H1 (cell line): ENCODE measurements around the gene ANKH. TPM values are rescaled to one million over a fixed set of nuclear protein-coding genes. Genes with fewer than 3 reads are reported as not detected.

Source experiments
- CTCF ChIA-PET: fragments of 300-600 bp; sonication (Branson Sonifier 250); formaldehyde crosslinking; loops from one replicate; lab custom pipeline; 2021; ENCODE audit not compliant: partially characterized antibody; lab: Charles Lee
- POLR2A ChIA-PET: fragments of 300-600 bp; sonication (Branson Sonifier 250); formaldehyde crosslinking; loops from one replicate; lab custom pipeline; 2021; ENCODE audit warnings: inconsistent platforms; ENCODE audit not compliant: partially characterized antibody; lab: Charles Lee
- DNase-seq, 2 experiments: peaks; one replicate each; pipeline versions ENCODE4 v3.0.0 to v3.0.0-alpha.2; 2010 to 2022; ENCODE audit warnings: low spot score in 2 of 2, low read depth in 1 of 2, mixed read lengths in 1 of 2
- FAIRE-seq: peaks from 2 replicates; lab custom pipeline; 2011; peaks lifted over from hg19 to GRCh38; lab: Jason Lieb, UNC
- H2AFZ ChIP-seq: 2 replicates; pipeline ENCODE4 v1.8.1; 2012; ENCODE audit warnings: low read length, inconsistent platforms
- H2AK5ac ChIP-seq: 2 replicates; pipeline ENCODE4 v1.6.1; 2013; ENCODE audit warnings: low read depth, low read length
- H2BK120ac ChIP-seq: replicated peaks from 2 replicates; pipeline ENCODE3; 2013; ENCODE audit warnings: low read depth, low read length, inconsistent platforms
- H2BK12ac ChIP-seq: 2 replicates; pipeline ENCODE4 v1.6.1; 2013; ENCODE audit warnings: low read depth, low read length
- H2BK15ac ChIP-seq: 2 replicates; pipeline ENCODE4 v1.6.1; 2013; ENCODE audit warnings: low read length
- H2BK20ac ChIP-seq: 2 replicates; pipeline ENCODE4 v1.6.1; 2013; ENCODE audit warnings: low read length
- H2BK5ac ChIP-seq: 2 replicates; pipeline ENCODE4 v1.6.1; 2013; ENCODE audit warnings: low read depth, low read length
- H3K14ac ChIP-seq: 2 replicates; pipeline ENCODE4 v1.6.1; 2013; ENCODE audit warnings: inconsistent platforms; ENCODE audit not compliant: insufficient read length
- H3K18ac ChIP-seq: 2 replicates; pipeline ENCODE4 v1.6.1; 2013; ENCODE audit warnings: low read length; ENCODE audit errors: extremely low read depth
- H3K23ac ChIP-seq: 2 replicates; pipeline ENCODE4 v1.6.1; 2013; ENCODE audit warnings: inconsistent platforms; ENCODE audit not compliant: insufficient read length
- H3K23me2 ChIP-seq: 2 replicates; pipeline ENCODE4 v1.6.1; 2013; ENCODE audit warnings: low read depth, low read length
- H3K27ac ChIP-seq: 2 replicates; pipeline ENCODE4 v1.6.1; 2011; ENCODE audit warnings: low read depth, low read length, inconsistent platforms
- H3K27me3 ChIP-seq, 4 experiments: replicated peaks in 1 of 4; 1 replicate in 1 of 4; 2 replicates in 3 of 4; pipeline versions ENCODE4 v1.6.1 to v1.8.1; 2011 to 2013; ENCODE audit warnings: low read length in 3 of 4, mild to moderate bottlenecking in 3 of 4, inconsistent platforms in 2 of 4, mixed read lengths in 2 of 4, moderate library complexity in 1 of 4; ENCODE audit not compliant: control insufficient read depth in 3 of 4, insufficient read depth in 3 of 4; ENCODE audit errors: extremely low read depth in 1 of 4
- H3K36me3 ChIP-seq, 4 experiments: 2 replicates each; pipeline versions ENCODE4 v1.6.1 to v1.8.1; 2011 to 2013; ENCODE audit warnings: mild to moderate bottlenecking in 4 of 4, low read length in 3 of 4, moderate library complexity in 2 of 4, control low read depth in 1 of 4, inconsistent platforms in 1 of 4; ENCODE audit not compliant: insufficient read depth in 4 of 4, control insufficient read depth in 2 of 4
- H3K4ac ChIP-seq: replicated peaks from 2 replicates; pipeline ENCODE3; 2013; ENCODE audit warnings: low read length, low read depth, mixed read lengths, inconsistent platforms; ENCODE audit not compliant: insufficient read length
- H3K4me1 ChIP-seq, 4 experiments: replicated peaks in 1 of 4; 1 replicate in 1 of 4; 2 replicates in 3 of 4; pipeline versions ENCODE4 v1.6.1 to v1.8.1; 2011 to 2013; ENCODE audit warnings: low read length in 3 of 4, inconsistent platforms in 2 of 4, mixed read lengths in 1 of 4; ENCODE audit not compliant: insufficient read depth in 4 of 4, control insufficient read depth in 3 of 4
- H3K4me2 ChIP-seq, 2 experiments: 2 replicates each; pipeline versions ENCODE4 v1.6.1 to v1.8.1; 2011 to 2013; ENCODE audit warnings: low read depth in 2 of 2, low read length in 2 of 2, control low read depth in 1 of 2, inconsistent platforms in 1 of 2, mild to moderate bottlenecking in 1 of 2; ENCODE audit not compliant: insufficient read depth in 1 of 2
- H3K4me3 ChIP-seq, 4 experiments: fragments of 200-600, 300-600 bp in 1 of 4; sonication (generic), shearing (Covaris generic), sonication (Bioruptor Twin) in 1 of 4; 2 replicates each; pipeline versions ENCODE4 v1.5.1 to v1.8.1; 2011 to 2016; ENCODE audit warnings: low read length in 4 of 4, low read depth in 3 of 4, control low read depth in 2 of 4, inconsistent platforms in 2 of 4, mild to moderate bottlenecking in 2 of 4, mixed read lengths in 1 of 4, moderate library complexity in 1 of 4; ENCODE audit not compliant: insufficient read depth in 2 of 4; ENCODE audit errors: extremely low read depth in 1 of 4
- H3K56ac ChIP-seq: replicated peaks from 2 replicates; pipeline ENCODE3; 2013; ENCODE audit warnings: low read depth, mild to moderate bottlenecking, mixed read lengths, low read length, inconsistent platforms; ENCODE audit not compliant: insufficient read length
- H3K79me1 ChIP-seq: 2 replicates; pipeline ENCODE4 v1.6.1; 2013; ENCODE audit warnings: low read depth, low read length, control low read depth
- H3K79me2 ChIP-seq, 2 experiments: 2 replicates each; pipeline versions ENCODE4 v1.6.1 to v1.8.1; 2012 to 2013; ENCODE audit warnings: low read length in 2 of 2, mild to moderate bottlenecking in 2 of 2, inconsistent platforms in 1 of 2; ENCODE audit not compliant: insufficient read depth in 2 of 2, control insufficient read depth in 1 of 2
- H3K9ac ChIP-seq, 4 experiments: replicated peaks in 1 of 4; 1 replicate in 1 of 4; 2 replicates in 3 of 4; pipeline versions ENCODE4 v1.6.1 to v1.8.1; 2011 to 2013; ENCODE audit warnings: low read depth in 3 of 4, low read length in 3 of 4, control low read depth in 2 of 4, mild to moderate bottlenecking in 2 of 4, moderate library complexity in 2 of 4, inconsistent platforms in 1 of 4; ENCODE audit errors: extremely low read depth in 1 of 4
- H3K9me3 ChIP-seq, 2 experiments: 2 replicates each; pipeline versions ENCODE4 v1.6.1 to v1.8.1; 2012 to 2013; ENCODE audit warnings: mild to moderate bottlenecking in 2 of 2, moderate library complexity in 2 of 2, control low read depth in 1 of 2, inconsistent platforms in 1 of 2, low read depth in 1 of 2, low read length in 1 of 2, mixed read lengths in 1 of 2; ENCODE audit not compliant: insufficient read depth in 2 of 2
- H4K20me1 ChIP-seq, 2 experiments: replicated peaks in 1 of 2; 2 replicates each; pipeline versions ENCODE3 to v1.8.1; 2011 to 2013; ENCODE audit warnings: inconsistent platforms in 2 of 2, low read length in 2 of 2, mild to moderate bottlenecking in 1 of 2; ENCODE audit not compliant: insufficient read depth in 2 of 2, control insufficient read depth in 1 of 2
- H4K5ac ChIP-seq: 2 replicates; pipeline ENCODE4 v1.6.1; 2013; ENCODE audit warnings: low read length, low read depth, mixed read lengths, inconsistent platforms; ENCODE audit not compliant: insufficient read length
- H4K8ac ChIP-seq: 2 replicates; pipeline ENCODE4 v1.8.0; 2013; ENCODE audit warnings: mild to moderate bottlenecking, moderate library complexity, low read length, inconsistent platforms; ENCODE audit not compliant: insufficient read depth; ENCODE audit errors: extremely low read depth
- H4K91ac ChIP-seq: replicated peaks from 2 replicates; pipeline ENCODE3; 2013; ENCODE audit warnings: low read length, mixed read lengths, inconsistent platforms; ENCODE audit not compliant: insufficient read length
- ATF3 ChIP-seq: IDR thresholded peaks from 2 replicates; pipeline ENCODE4 v1.6.1; 2011; ENCODE audit warnings: low read depth, mild to moderate bottlenecking, low read length; ENCODE audit not compliant: insufficient read depth
- CBX5 ChIP-seq: fragments of 300-800, 300-1000 bp; sonication (generic); IDR thresholded peaks from 2 replicates; pipeline ENCODE4 v1.7.1; 2016; ENCODE audit warnings: antibody characterized with exemption, low read length, low read depth
- NANOG ChIP-seq: IDR thresholded peaks from 2 replicates; pipeline ENCODE4 v1.6.1; 2011; ENCODE audit warnings: low read length, low read depth, mild to moderate bottlenecking, inconsistent platforms; ENCODE audit not compliant: insufficient read depth, poor library complexity, severe bottlenecking
- RFX5 ChIP-seq: IDR thresholded peaks from 2 replicates; pipeline ENCODE4 v1.6.1; 2011; ENCODE audit warnings: low read depth, low read length, improper control_type of control experiment, borderline replicate concordance
- WGBS, 2 experiments: shearing (Covaris generic) in 1 of 2; methylation state at CpG; one replicate each; pipeline versions ENCODE4 v1.1.6 to v1.1.7; 2013 to 2015; ENCODE audit warnings: low lambda C conversion rate in 2 of 2, mixed read lengths in 2 of 2, inconsistent platforms in 1 of 2, low coverage in 1 of 2, missing lambda C conversion rate in 1 of 2; ENCODE audit not compliant: insufficient replicate concordance in 2 of 2, insufficient coverage in 1 of 2, insufficient read length in 1 of 2; ENCODE audit errors: extremely low coverage in 1 of 2, missing lambda C conversion rate in 1 of 2; 5-methylcytosine and 5-hydroxymethylcytosine counted together
- polyA plus RNA-seq, 7 experiments: library from polyadenylated mRNA; depleted of rRNA in 3 of 7; stranded (reverse) in 5 of 7; unstranded in 2 of 7; fragments of >200 nt in 5 of 7; fragments of 200-250 nt in 2 of 7; gene quantifications; 1 replicate in 5 of 7; 2 replicates in 1 of 7; 4 replicates in 1 of 7; pipeline versions ENCODE4 v1.2.1 to v1.2.3, GENCODE V29; 2011 to 2013; ENCODE audit warnings: missing spikeins in 2 of 7, mixed read lengths in 2 of 7
- total RNA-seq: library from RNA; stranded (reverse); fragmentation: NEBNext Ultra II Directional; extraction: Animal tissue kit (Norgen Biotek cat#: 25700); gene quantifications from 2 replicates; pipeline ENCODE4 v1.2.1, GENCODE V29; 2021

Gene ANKH
- total and polyA plus RNA-seq, 2 of the 8 experiments (the other 6 are each of a cell fraction or from before 2014, with no cell fraction given) = 5.3 to 13.0 TPM

GRCh38 chr5:14669975-14670374, 201.6 kb downstream of the ANKH start:
- H3K4me1 ChIP-seq = peaks cover 6 to 16% (median 13%) of the 10 kb centered on the region in 4 experiments; a peak in 5 of 7 replicates
- no peak overlapping the region for H3K4me2 ChIP-seq
- H3K27ac ChIP-seq = no peak overlapping the region
- peaks cover 0 to 5% (median 3%) of the 10 kb centered on the region in 4 experiments; a peak in 3 of 7 replicates for H3K27me3 ChIP-seq
- no peak overlapping the region for H3K4me3 ChIP-seq
- no peak for FAIRE-seq
- no peak overlapping the region for H4K91ac ChIP-seq
- H3K18ac ChIP-seq = no peak overlapping the region
- no peak overlapping the region for H4K5ac ChIP-seq
- no peaks in the 10 kb centered on the region for H3K36me3 ChIP-seq
- H2BK120ac ChIP-seq = no peak overlapping the region
- no peak overlapping the region for H2AK5ac ChIP-seq
- no peak overlapping the region for H3K23ac ChIP-seq
- no peak for DNase-seq
- no peak overlapping the region for H3K56ac ChIP-seq
- no peak overlapping the region for H2BK12ac ChIP-seq
- H3K4ac ChIP-seq = no peak overlapping the region
- no peak overlapping the region for H2BK20ac ChIP-seq
- CTCF ChIA-PET = interaction anchor here (1.1 to 1.2 kb wide), 2 partner anchors 14 to 38 kb away, joined by 3 to 6 read pairs; no protein-coding TSS in a partner anchor
- no peaks in the 10 kb centered on the region for H3K9me3 ChIP-seq
- H2AFZ ChIP-seq = no peak overlapping the region
- H3K79me1 ChIP-seq = peaks cover 12% of the 10 kb centered on the region; the same call in 1 of the 2 replicates
- H3K9ac ChIP-seq = no peak overlapping the region
- no peak overlapping the region for H4K8ac ChIP-seq
- no peak overlapping the region for H2BK5ac ChIP-seq
- no peak overlapping the region for H3K14ac ChIP-seq
- peaks cover 0 to 80% of the 10 kb centered on the region in 2 experiments; a peak in 3 of 4 replicates for H3K79me2 ChIP-seq
- POLR2A ChIA-PET = no interaction called here
- no peaks in the 10 kb centered on the region for H3K23me2 ChIP-seq
- H2BK15ac ChIP-seq = no peak overlapping the region
- TF ChIP-seq RFX5 (no peak), ATF3 (no peak), NANOG (no peak), CBX5 (no peak)
- H4K20me1 ChIP-seq = peaks cover 0 to 5% of the 10 kb centered on the region in 2 experiments
- 83% methylated on average over 1 of the region's 1 CpG; no CpG with 5 or more reads in 1 of the 2 experiments for WGBS, 2 experiments
